ENCODE results near the gene ERN1. TPM values are rescaled to one million over a fixed set of nuclear protein-coding genes. Genes with fewer than 3 reads are reported as not detected.

Gene ERN1
- total RNA-seq, 1 experiment from 2014 or later, result 6.5 TPM

DNA sequence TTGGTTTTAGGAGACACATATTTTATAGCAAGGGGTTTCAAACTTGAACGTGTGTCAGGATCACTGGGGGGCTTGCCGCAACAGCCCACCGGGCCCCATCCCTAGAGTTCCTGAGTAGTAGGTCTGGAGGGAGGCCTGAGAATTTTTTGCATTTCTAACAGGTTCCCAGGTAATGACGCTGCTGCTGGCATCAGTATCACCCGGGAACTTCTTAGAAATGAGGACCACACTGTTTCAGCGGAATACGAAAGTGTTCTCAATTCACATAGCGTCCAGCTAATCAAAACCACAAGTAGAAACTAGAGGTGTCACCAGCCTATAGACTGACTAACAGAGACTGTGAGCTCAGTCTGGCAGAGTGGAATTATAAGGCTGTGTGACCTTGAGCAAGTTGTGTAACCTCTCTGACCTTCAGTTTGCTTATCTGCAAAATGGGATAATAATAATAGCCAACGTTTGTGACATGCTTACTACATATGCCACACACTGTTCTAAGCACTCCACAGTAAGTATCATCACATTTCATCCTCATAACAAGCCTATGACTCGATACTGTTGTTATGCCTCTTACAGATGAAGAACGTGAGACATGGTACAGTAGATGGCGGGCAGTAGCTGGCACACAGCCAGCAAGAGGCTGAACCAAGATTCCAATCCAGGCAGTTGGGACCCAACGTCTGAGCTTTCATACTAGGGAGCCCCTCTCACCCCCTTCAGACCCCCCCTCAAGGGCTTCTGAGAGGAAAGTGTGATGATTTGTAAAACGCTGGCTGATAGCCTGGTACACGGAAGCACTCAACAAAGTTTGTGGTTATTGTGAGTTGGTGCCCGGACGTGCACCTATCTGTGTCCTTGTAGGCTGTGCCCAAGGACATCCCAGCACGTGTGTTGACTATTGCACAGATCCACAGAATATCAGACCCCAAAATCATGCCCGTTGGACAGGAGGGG lies 104.9 kb downstream of the ERN1 start:
- H3K27ac Mint-ChIP-seq, result no peak overlapping the region
- no peak for TF ChIP-seq ZNF232 (CRISPR knock-in tag; IDR thresholded peaks at IDR 0.05)
- no peak for TF ChIP-seq ZNF671 (CRISPR knock-in tag; IDR thresholded peaks at IDR 0.05)
- no peak for TF ChIP-seq TCF7 (CRISPR knock-in tag; IDR thresholded peaks at IDR 0.05; ENCODE audit: low read depth)
- no peak for TF ChIP-seq HMGA2 (CRISPR knock-in tag; IDR thresholded peaks at IDR 0.05)
- no peak for TF ChIP-seq FOXP1 (CRISPR knock-in tag; IDR thresholded peaks at IDR 0.05; ENCODE audit: borderline replicate concordance)
- TF ChIP-seq, protein P1, sequence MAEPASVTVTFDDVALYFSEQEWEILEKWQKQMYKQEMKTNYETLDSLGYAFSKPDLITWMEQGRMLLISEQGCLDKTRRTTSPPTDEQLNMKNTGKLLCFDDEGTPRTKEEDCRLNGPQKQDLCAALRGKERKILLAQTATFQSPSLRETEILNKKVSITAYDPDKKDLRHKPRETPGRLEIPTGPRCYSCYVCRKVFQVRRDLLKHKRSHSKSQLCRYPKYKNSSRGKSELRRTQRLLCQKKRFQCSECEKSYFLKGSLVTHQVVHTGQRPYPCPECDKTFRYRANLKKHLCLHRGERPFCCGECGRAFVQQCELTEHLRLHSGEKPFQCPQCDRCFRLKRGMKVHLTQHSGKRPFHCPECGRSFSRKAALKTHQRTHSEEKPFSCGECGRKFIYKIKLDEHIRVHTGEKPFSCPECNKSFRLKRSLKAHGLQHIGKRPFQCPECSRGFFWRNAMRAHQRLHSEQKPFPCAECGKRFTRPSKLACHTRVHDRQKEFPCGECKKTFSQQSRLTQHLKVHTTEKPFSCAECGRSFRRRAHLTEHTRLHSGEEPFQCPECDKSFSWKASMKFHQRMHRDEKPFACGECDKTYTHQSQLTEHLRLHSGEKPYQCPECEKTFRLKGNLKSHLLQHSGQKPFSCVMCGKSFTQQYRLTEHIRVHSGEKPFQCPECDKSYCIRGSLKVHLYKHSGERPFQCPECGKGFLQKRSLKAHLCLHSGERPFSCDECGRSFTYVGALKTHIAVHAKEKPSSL (CRISPR knock-in tag; conservative IDR thresholded peaks at IDR 0.05), result no peak
- TF ChIP-seq FOXK1 (CRISPR knock-in tag; IDR thresholded peaks at IDR 0.05), result no peak
- TF ChIP-seq, protein P2, sequence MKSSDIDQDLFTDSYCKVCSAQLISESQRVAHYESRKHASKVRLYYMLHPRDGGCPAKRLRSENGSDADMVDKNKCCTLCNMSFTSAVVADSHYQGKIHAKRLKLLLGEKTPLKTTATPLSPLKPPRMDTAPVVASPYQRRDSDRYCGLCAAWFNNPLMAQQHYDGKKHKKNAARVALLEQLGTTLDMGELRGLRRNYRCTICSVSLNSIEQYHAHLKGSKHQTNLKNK (CRISPR knock-in tag; IDR thresholded peaks at IDR 0.05), result no peak
- TF ChIP-seq, protein P3, sequence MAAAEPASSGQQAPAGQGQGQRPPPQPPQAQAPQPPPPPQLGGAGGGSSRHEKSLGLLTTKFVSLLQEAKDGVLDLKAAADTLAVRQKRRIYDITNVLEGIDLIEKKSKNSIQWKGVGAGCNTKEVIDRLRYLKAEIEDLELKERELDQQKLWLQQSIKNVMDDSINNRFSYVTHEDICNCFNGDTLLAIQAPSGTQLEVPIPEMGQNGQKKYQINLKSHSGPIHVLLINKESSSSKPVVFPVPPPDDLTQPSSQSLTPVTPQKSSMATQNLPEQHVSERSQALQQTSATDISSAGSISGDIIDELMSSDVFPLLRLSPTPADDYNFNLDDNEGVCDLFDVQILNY (CRISPR knock-in tag; IDR thresholded peaks at IDR 0.05), result no peak
- TF ChIP-seq GRHL2 (CRISPR knock-in tag; IDR thresholded peaks at IDR 0.05; ENCODE audit: insufficient replicate concordance, severe bottlenecking), result no peak
- no peak for TF ChIP-seq SOX15 (CRISPR knock-in tag; IDR thresholded peaks at IDR 0.05)
- no peak for TF ChIP-seq FOXJ3 (CRISPR knock-in tag; IDR thresholded peaks at IDR 0.05; ENCODE audit: borderline replicate concordance)
- ATAC-seq (no peak), DNase-seq (ENCODE audit: low spot score) (no peak)
- no peak overlapping the region for H3K4me3 Mint-ChIP-seq
- no peaks in the 10 kb centered on the region for H3K36me3 Mint-ChIP-seq
- POLR2A ChIA-PET, result interaction anchor here (1.1 to 1.2 kb wide), 2 partner anchors 105 to 108 kb away, joined by 4 read pairs; partner anchors contain the start of gene ERN1
- no peaks in the 10 kb centered on the region for H3K9me3 Mint-ChIP-seq
- peaks cover 5% of the 10 kb centered on the region for H3K4me1 Mint-ChIP-seq
- peaks cover 13% of the 10 kb centered on the region for H3K27me3 Mint-ChIP-seq (ENCODE audit: low read depth)
- CTCF ChIA-PET, result interaction anchor here (0.5 to 9.4 kb wide), 62 partner anchors 8 to 779 kb away, joined by 3 to 380 read pairs (median 5); partner anchors contain the start of genes CD79B, CSHL1, ERN1 and GH1

DNA sequence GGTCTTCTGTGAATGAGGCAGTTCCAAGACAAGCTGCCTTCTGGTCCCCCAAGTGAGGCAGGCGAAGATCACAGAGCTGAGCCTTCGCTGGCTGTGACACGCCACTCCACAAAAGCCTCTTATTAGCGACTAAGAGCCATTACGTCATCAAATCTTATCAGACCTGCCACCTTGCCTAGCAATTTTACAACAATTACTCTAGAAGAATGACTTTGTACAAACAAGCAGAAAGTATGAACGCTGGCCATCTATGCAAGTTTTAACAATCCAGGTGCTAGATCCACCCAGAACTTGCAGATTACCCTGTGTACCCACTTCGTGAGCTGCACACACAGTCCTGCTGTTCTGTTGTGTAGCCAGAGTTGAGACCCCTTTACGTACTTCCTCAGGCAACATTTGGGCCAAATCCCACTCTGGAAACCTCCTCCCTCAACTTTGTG lies 105.7 kb downstream of the ERN1 start:
- peaks cover 8% of the 10 kb centered on the region for H3K4me1 Mint-ChIP-seq
- no peaks in the 10 kb centered on the region for H3K9me3 Mint-ChIP-seq
- DNase-seq (ENCODE audit: low spot score), result no peak
- no peak for ATAC-seq
- no peaks in the 10 kb centered on the region for H3K36me3 Mint-ChIP-seq
- H3K4me3 Mint-ChIP-seq, result no peak overlapping the region
- TF ChIP-seq, protein P4, sequence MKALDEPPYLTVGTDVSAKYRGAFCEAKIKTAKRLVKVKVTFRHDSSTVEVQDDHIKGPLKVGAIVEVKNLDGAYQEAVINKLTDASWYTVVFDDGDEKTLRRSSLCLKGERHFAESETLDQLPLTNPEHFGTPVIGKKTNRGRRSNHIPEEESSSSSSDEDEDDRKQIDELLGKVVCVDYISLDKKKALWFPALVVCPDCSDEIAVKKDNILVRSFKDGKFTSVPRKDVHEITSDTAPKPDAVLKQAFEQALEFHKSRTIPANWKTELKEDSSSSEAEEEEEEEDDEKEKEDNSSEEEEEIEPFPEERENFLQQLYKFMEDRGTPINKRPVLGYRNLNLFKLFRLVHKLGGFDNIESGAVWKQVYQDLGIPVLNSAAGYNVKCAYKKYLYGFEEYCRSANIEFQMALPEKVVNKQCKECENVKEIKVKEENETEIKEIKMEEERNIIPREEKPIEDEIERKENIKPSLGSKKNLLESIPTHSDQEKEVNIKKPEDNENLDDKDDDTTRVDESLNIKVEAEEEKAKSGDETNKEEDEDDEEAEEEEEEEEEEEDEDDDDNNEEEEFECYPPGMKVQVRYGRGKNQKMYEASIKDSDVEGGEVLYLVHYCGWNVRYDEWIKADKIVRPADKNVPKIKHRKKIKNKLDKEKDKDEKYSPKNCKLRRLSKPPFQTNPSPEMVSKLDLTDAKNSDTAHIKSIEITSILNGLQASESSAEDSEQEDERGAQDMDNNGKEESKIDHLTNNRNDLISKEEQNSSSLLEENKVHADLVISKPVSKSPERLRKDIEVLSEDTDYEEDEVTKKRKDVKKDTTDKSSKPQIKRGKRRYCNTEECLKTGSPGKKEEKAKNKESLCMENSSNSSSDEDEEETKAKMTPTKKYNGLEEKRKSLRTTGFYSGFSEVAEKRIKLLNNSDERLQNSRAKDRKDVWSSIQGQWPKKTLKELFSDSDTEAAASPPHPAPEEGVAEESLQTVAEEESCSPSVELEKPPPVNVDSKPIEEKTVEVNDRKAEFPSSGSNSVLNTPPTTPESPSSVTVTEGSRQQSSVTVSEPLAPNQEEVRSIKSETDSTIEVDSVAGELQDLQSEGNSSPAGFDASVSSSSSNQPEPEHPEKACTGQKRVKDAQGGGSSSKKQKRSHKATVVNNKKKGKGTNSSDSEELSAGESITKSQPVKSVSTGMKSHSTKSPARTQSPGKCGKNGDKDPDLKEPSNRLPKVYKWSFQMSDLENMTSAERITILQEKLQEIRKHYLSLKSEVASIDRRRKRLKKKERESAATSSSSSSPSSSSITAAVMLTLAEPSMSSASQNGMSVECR (CRISPR knock-in tag; IDR thresholded peaks at IDR 0.05; ENCODE audit: borderline replicate concordance), result no peak
- TF ChIP-seq ZNF219 (CRISPR knock-in tag; IDR thresholded peaks at IDR 0.05; ENCODE audit: borderline replicate concordance), result no peak
- no peak for TF ChIP-seq SMAD3 (CRISPR knock-in tag; IDR thresholded peaks at IDR 0.05; ENCODE audit: borderline replicate concordance)
- TF ChIP-seq, protein P5, sequence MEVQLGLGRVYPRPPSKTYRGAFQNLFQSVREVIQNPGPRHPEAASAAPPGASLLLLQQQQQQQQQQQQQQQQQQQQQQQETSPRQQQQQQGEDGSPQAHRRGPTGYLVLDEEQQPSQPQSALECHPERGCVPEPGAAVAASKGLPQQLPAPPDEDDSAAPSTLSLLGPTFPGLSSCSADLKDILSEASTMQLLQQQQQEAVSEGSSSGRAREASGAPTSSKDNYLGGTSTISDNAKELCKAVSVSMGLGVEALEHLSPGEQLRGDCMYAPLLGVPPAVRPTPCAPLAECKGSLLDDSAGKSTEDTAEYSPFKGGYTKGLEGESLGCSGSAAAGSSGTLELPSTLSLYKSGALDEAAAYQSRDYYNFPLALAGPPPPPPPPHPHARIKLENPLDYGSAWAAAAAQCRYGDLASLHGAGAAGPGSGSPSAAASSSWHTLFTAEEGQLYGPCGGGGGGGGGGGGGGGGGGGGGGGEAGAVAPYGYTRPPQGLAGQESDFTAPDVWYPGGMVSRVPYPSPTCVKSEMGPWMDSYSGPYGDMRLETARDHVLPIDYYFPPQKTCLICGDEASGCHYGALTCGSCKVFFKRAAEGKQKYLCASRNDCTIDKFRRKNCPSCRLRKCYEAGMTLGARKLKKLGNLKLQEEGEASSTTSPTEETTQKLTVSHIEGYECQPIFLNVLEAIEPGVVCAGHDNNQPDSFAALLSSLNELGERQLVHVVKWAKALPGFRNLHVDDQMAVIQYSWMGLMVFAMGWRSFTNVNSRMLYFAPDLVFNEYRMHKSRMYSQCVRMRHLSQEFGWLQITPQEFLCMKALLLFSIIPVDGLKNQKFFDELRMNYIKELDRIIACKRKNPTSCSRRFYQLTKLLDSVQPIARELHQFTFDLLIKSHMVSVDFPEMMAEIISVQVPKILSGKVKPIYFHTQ (CRISPR knock-in tag; IDR thresholded peaks at IDR 0.05), result no peak
- no peak for TF ChIP-seq EMX1 (CRISPR knock-in tag; IDR thresholded peaks at IDR 0.05)
- H3K27me3 Mint-ChIP-seq (ENCODE audit: low read depth), result peaks cover 13% of the 10 kb centered on the region
- ChIA-PET POLR2A (no interaction called here), CTCF (interaction anchor here (0.9 to 9.4 kb wide), 9 partner anchors 12 to 112 kb away, joined by 5 to 380 read pairs (median 30); partner anchors contain the start of genes CSHL1, ERN1 and GH1)
- H3K27ac Mint-ChIP-seq, result no peak overlapping the region

All from WTC11 (cell line).